RWPE2 (cell line): ENCODE results near the gene CNOT2.

ENCODE experiments used
- ATAC-seq: fragments of 200-7000 bp; cut with Tn5 transposase; 3 replicates; pipeline ENCODE4 v1.9.1; 2021; ENCODE audit warnings: low read depth
- DNase-seq: peaks from one replicate; pipeline ENCODE4 v3.0.0-alpha.2; 2020; ENCODE audit warnings: low spot score
- H3K27ac ChIP-seq: fragments of 450-650 bp; 2 replicates; pipeline ENCODE4 v1.5.1; 2017; ENCODE audit warnings: mild to moderate bottlenecking; ENCODE audit not compliant: poor library complexity, severe bottlenecking
- H3K27me3 ChIP-seq: fragments of 250-450 bp; sonication (Bioruptor Pico); 2 replicates; pipeline ENCODE4 v1.5.1; 2021; ENCODE audit warnings: mild to moderate bottlenecking, moderate library complexity; ENCODE audit not compliant: insufficient read depth, poor library complexity, severe bottlenecking
- H3K36me3 ChIP-seq: fragments of 250-450 bp; sonication (Bioruptor Pico); 2 replicates; pipeline ENCODE4 v1.5.1; 2020; ENCODE audit warnings: low read depth, mild to moderate bottlenecking, moderate library complexity
- H3K4me1 ChIP-seq: fragments of 250-450 bp; sonication (Bioruptor Pico); 2 replicates; pipeline ENCODE4 v1.5.1; 2021; ENCODE audit warnings: mild to moderate bottlenecking, moderate library complexity; ENCODE audit not compliant: insufficient read depth, poor library complexity, severe bottlenecking
- H3K4me3 ChIP-seq: fragments of 250-450 bp; sonication (Bioruptor Pico); 2 replicates; pipeline ENCODE4 v1.5.1; 2021; ENCODE audit warnings: mild to moderate bottlenecking, moderate library complexity; ENCODE audit not compliant: severe bottlenecking
- H3K9me3 ChIP-seq: fragments of 250-450 bp; sonication (Bioruptor Pico); 2 replicates; pipeline ENCODE4 v1.5.1; 2021; ENCODE audit warnings: mild to moderate bottlenecking, moderate library complexity; ENCODE audit not compliant: severe bottlenecking
- TF ChIP-seq, protein P1 (sequence below): fragments of 450-650 bp; IDR thresholded peaks from one replicate; pipeline ENCODE4 v1.5.1; 2017; ENCODE audit warnings: mild to moderate bottlenecking, moderate library complexity; ENCODE audit not compliant: poor library complexity, severe bottlenecking

The CNOT2 gene

DNA sequence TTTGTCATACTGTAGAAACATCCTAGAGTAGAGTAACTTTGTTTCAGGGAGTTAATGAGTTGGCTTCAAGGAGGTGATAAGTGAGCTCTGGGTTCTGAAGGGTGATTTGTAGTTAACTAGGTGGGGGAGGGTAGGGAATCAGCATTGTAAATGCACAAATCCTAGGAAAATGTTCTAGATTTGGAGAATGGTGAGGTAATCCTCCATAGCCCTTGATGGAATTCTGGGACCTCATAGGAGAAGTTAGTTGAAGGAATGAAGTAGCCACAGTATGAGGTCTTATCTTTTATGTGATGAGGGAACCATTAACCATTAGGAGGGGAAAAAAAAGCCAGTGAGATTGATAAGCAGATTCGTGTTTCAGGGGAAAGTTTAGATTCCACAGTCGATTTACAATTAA is 8.0 kb downstream of the CNOT2 start:
- H3K36me3 ChIP-seq, result peaks cover 28% of the 10 kb centered on the region
- no peaks in the 10 kb centered on the region for H3K9me3 ChIP-seq
- H3K4me3 ChIP-seq, result no peak overlapping the region
- no peak for DNase-seq
- TF ChIP-seq, protein P1, sequence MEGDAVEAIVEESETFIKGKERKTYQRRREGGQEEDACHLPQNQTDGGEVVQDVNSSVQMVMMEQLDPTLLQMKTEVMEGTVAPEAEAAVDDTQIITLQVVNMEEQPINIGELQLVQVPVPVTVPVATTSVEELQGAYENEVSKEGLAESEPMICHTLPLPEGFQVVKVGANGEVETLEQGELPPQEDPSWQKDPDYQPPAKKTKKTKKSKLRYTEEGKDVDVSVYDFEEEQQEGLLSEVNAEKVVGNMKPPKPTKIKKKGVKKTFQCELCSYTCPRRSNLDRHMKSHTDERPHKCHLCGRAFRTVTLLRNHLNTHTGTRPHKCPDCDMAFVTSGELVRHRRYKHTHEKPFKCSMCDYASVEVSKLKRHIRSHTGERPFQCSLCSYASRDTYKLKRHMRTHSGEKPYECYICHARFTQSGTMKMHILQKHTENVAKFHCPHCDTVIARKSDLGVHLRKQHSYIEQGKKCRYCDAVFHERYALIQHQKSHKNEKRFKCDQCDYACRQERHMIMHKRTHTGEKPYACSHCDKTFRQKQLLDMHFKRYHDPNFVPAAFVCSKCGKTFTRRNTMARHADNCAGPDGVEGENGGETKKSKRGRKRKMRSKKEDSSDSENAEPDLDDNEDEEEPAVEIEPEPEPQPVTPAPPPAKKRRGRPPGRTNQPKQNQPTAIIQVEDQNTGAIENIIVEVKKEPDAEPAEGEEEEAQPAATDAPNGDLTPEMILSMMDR, result no peak
- no peak for ATAC-seq
- peaks cover 30% of the 10 kb centered on the region for H3K4me1 ChIP-seq
- H3K27me3 ChIP-seq, result no peaks in the 10 kb centered on the region
- no peak overlapping the region for H3K27ac ChIP-seq

DNA sequence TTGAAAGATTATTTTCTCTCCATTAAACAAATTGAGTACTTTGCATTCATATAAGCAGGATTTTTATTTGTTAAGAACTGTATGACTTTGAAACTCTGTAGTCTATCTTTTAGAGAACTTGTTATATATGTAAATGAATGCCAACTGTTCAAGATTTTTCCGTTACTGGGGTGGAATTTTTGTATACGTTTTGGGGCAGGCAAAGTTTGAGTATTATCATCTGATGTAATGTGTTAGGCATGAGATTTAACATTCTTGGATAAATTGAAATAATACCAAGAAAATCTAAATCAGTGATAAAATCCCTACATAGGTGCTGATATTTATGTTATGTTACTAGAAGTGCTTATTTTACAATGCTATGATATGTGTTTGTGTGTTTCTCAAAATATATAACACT is 8.4 kb downstream of the CNOT2 start:
- Histone ChIP-seq H3K36me3 (peaks cover 27% of the 10 kb centered on the region), H3K9me3 (no peaks in the 10 kb centered on the region), H3K27ac (no peak overlapping the region), H3K4me1 (peaks cover 28% of the 10 kb centered on the region), H3K4me3 (no peak overlapping the region), H3K27me3 (no peaks in the 10 kb centered on the region)
- TF ChIP-seq, protein P1, result no peak
- no peak for ATAC-seq
- DNase-seq, result no peak

DNA sequence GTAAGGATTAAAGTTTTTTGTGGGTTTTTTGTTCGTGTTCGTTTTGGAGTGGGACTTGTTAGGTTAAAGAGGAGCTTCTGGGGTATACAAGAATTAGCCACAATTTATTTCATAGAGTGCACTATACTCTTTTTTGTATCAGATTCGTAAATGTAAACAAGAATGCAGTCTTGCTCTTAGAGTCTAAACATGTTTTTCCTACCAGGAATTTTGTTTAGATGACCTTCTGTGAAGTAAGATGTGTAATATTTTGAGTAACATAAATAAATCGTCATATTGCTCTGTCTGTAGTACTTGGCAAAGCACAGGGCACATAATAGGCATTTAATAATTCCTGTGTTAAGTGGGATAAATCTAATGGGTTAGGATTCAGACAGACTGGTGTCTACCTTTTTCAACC is 9.6 kb downstream of the CNOT2 start:
- H3K9me3 ChIP-seq, result no peaks in the 10 kb centered on the region
- TF ChIP-seq, protein P1, result no peak
- peaks cover 23% of the 10 kb centered on the region for H3K36me3 ChIP-seq
- H3K27ac ChIP-seq, result no peak overlapping the region
- no peak overlapping the region for H3K4me3 ChIP-seq
- DNase-seq (no peak), ATAC-seq (no peak)
- peaks cover 26% of the 10 kb centered on the region for H3K4me1 ChIP-seq
- no peaks in the 10 kb centered on the region for H3K27me3 ChIP-seq

DNA sequence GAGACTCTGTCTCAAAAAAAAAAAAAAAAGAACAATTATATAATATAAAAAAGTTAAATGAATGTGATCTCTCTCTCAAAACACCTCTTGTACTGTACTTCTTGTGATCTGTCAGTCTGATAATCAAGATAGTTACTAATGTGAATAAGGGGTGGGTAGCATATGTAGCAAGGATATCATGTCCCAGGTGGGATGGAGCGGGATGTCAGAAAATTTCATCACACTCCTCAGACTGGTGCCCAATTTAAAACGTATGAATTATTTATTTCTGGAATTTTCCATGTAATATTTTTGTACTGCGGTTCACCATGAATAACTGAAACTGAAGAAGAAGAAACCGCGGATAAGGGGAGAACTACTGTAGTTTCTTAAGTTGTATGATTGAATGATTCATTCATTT is 11.0 kb downstream of the CNOT2 start:
- Histone ChIP-seq H3K4me3 (no peak overlapping the region), H3K27me3 (no peaks in the 10 kb centered on the region), H3K4me1 (peaks cover 23% of the 10 kb centered on the region), H3K27ac (no peak overlapping the region), H3K9me3 (no peaks in the 10 kb centered on the region), H3K36me3 (peaks cover 16% of the 10 kb centered on the region)
- ATAC-seq, result no peak
- no peak for DNase-seq
- TF ChIP-seq, protein P1, result no peak

DNA sequence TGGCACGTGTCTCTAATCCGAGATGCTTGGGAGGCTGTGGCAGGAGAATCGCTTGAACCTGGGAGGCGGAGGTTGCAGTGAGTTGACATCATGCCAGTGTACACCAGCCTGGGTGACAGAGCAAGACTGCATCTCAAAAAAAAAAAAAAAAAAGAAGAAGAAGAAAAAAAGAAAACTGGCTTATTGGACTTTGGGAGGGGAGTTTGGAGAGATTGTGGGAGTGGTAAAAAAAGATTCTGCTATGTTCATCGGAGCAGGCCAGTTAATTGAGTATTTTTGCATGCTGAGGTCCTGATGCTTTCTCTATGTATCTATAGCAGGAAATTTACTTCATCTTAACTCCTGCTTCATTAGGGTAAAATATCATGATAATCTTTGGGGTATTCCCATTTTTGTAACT is 11.6 kb downstream of the CNOT2 start:
- DNase-seq, result no peak
- H3K27ac ChIP-seq, result no peak overlapping the region

More for the DNA sequence above, 11.6 kb downstream of the CNOT2 start:
- TF ChIP-seq, protein P1, result no peak
- no peak for ATAC-seq
- Histone ChIP-seq H3K27me3 (no peaks in the 10 kb centered on the region), H3K4me3 (no peak overlapping the region), H3K4me1 (peaks cover 20% of the 10 kb centered on the region), H3K36me3 (peaks cover 12% of the 10 kb centered on the region), H3K9me3 (no peaks in the 10 kb centered on the region)
